IMR-90 (cell line): ENCODE data around the gene TRAPPC14. TPM values are rescaled to one million over a fixed set of nuclear protein-coding genes. Genes with fewer than 3 reads are reported as not detected.

Experiments used
- ATAC-seq: fragments of 200-7000 bp; cut with Tn5 transposase; 2 replicates; pipeline ENCODE4 v1.9.1; 2020; ENCODE audit warnings: low read depth, mild to moderate bottlenecking, moderate library complexity
- BruUV-seq: library from RNA; stranded (reverse); fragments of 400-500 nt; replicated peaks from 2 replicates; lab custom pipeline; 2021; lab: Mats Ljungman, UMichigan
- CTCF ChIA-PET: fragments of 300-600 bp; formaldehyde crosslinking; extraction: SDS; loops from one replicate; lab custom pipeline; 2021; ENCODE audit warnings: antibody characterized with exemption; lab: Yijun Ruan, JAX
- POLR2A ChIA-PET: fragments of 300-600 bp; sonication (Branson Sonifier 250); formaldehyde crosslinking; loops from one replicate; lab custom pipeline; 2022; ENCODE audit warnings: antibody characterized with exemption; ENCODE audit not compliant: unreplicated experiment; lab: Charles Lee
- DNase-seq: peaks from one replicate; pipeline ENCODE4 v3.0.0; 2013
- H2AFZ ChIP-seq: replicated peaks from 2 replicates; pipeline ENCODE3; 2013; ENCODE audit warnings: low read length, mild to moderate bottlenecking; ENCODE audit not compliant: poor library complexity
- H2AK5ac ChIP-seq: 2 replicates; pipeline ENCODE4 v1.6.1; 2013; ENCODE audit warnings: low read depth, low read length, inconsistent platforms
- H2AK9ac ChIP-seq: replicated peaks from 2 replicates; pipeline ENCODE3; 2013; ENCODE audit warnings: mild to moderate bottlenecking, low read depth, low read length, moderate library complexity; ENCODE audit not compliant: poor library complexity
- H2BK120ac ChIP-seq: 2 replicates; pipeline ENCODE4 v1.6.1; 2013; ENCODE audit warnings: low read depth, low read length, inconsistent platforms
- H2BK15ac ChIP-seq: 3 replicates; pipeline ENCODE4 v1.6.1; 2013; ENCODE audit warnings: low read depth, low read length, inconsistent platforms
- H2BK20ac ChIP-seq: 2 replicates; pipeline ENCODE4 v1.6.1; 2013; ENCODE audit warnings: low read depth, mild to moderate bottlenecking, inconsistent platforms, low read length, moderate library complexity
- H2BK5ac ChIP-seq: 2 replicates; pipeline ENCODE4 v1.6.1; 2013; ENCODE audit warnings: mild to moderate bottlenecking, low read depth, low read length, inconsistent platforms; ENCODE audit not compliant: poor library complexity, severe bottlenecking
- H3K14ac ChIP-seq: replicated peaks from 2 replicates; pipeline ENCODE4 v1.6.1; 2013; ENCODE audit warnings: low read depth, low read length, inconsistent platforms
- H3K18ac ChIP-seq: 2 replicates; pipeline ENCODE4 v1.6.1; 2013; ENCODE audit warnings: low read depth, low read length, control low read depth
- H3K23ac ChIP-seq: 2 replicates; pipeline ENCODE4 v1.6.1; 2013; ENCODE audit warnings: low read depth, low read length, inconsistent platforms
- H3K27ac ChIP-seq: 2 replicates; pipeline ENCODE4 v1.5.1; 2013; ENCODE audit warnings: mild to moderate bottlenecking, control low read depth, low read length; ENCODE audit not compliant: insufficient read depth
- H3K27me3 ChIP-seq: 2 replicates; pipeline ENCODE4 v1.6.1; 2013; ENCODE audit warnings: low read length; ENCODE audit not compliant: control insufficient read depth, insufficient read depth
- H3K36me3 ChIP-seq: 2 replicates; pipeline ENCODE4 v1.6.1; 2013; ENCODE audit warnings: low read length, mixed read lengths; ENCODE audit not compliant: control insufficient read depth, insufficient read depth
- H3K4ac ChIP-seq: 2 replicates; pipeline ENCODE4 v1.6.1; 2013; ENCODE audit warnings: low read depth, low read length, inconsistent platforms
- H3K4me1 ChIP-seq: 2 replicates; pipeline ENCODE4 v1.6.1; 2013; ENCODE audit warnings: low read length, mixed read lengths; ENCODE audit not compliant: control insufficient read depth, insufficient read depth
- H3K4me2 ChIP-seq: 2 replicates; pipeline ENCODE4 v1.6.1; 2013; ENCODE audit warnings: low read depth, mild to moderate bottlenecking, control low read depth, low read length, moderate library complexity
- H3K4me3 ChIP-seq: 2 replicates; pipeline ENCODE4 v1.5.1; 2013; ENCODE audit warnings: low read depth, mild to moderate bottlenecking, control low read depth, low read length, moderate library complexity; ENCODE audit not compliant: insufficient read depth
- H3K56ac ChIP-seq: 2 replicates; pipeline ENCODE4 v1.6.1; 2013; ENCODE audit warnings: low read length, inconsistent platforms; ENCODE audit not compliant: insufficient read depth; ENCODE audit errors: extremely low read depth
- H3K79me1 ChIP-seq, 2 experiments: 2 replicates each; pipeline ENCODE4 v1.6.1; 2013; ENCODE audit warnings: low read length in 2 of 2, inconsistent platforms in 1 of 2, low read depth in 1 of 2
- H3K9ac ChIP-seq: 2 replicates; pipeline ENCODE4 v1.6.1; 2013; ENCODE audit warnings: low read depth, low read length, control low read depth
- H3K9me1 ChIP-seq: 2 replicates; pipeline ENCODE4 v1.6.1; 2013; ENCODE audit warnings: low read length, inconsistent platforms; ENCODE audit not compliant: insufficient read depth
- H3K9me3 ChIP-seq: 2 replicates; pipeline ENCODE4 v1.6.1; 2013; ENCODE audit warnings: low read length; ENCODE audit not compliant: control insufficient read depth, insufficient read depth
- H4K20me1 ChIP-seq: 2 replicates; pipeline ENCODE4 v1.6.1; 2013; ENCODE audit warnings: low read length, inconsistent platforms; ENCODE audit not compliant: insufficient read depth
- H4K5ac ChIP-seq: 2 replicates; pipeline ENCODE4 v1.6.1; 2013; ENCODE audit warnings: mild to moderate bottlenecking, low read depth, low read length, control low read depth
- H4K8ac ChIP-seq, 2 experiments: 2 replicates each; pipeline ENCODE4 v1.6.1; 2013; ENCODE audit warnings: low read depth in 2 of 2, low read length in 2 of 2, control low read depth in 1 of 2, inconsistent platforms in 1 of 2
- H4K91ac ChIP-seq: 2 replicates; pipeline ENCODE4 v1.6.1; 2013; ENCODE audit warnings: low read depth, low read length, inconsistent platforms; ENCODE audit not compliant: insufficient read depth
- CEBPB ChIP-seq: IDR thresholded peaks from 2 replicates; pipeline ENCODE4 v1.6.1; 2012; ENCODE audit warnings: low read depth, low read length, improper control_type of control experiment
- CHD1 ChIP-seq: IDR thresholded peaks from 2 replicates; pipeline ENCODE4 v1.6.1; 2012; ENCODE audit warnings: low read depth, low read length, improper control_type of control experiment
- CTCF ChIP-seq: conservative IDR thresholded peaks from 2 replicates; pipeline ENCODE4 v1.5.1; 2012; ENCODE audit warnings: mild to moderate bottlenecking, low read depth, low read length, improper control_type of control experiment
- ELK1 ChIP-seq: fragments of 150-350 bp; IDR thresholded peaks from 2 replicates; pipeline ENCODE4 v1.6.1; 2016; ENCODE audit warnings: low read depth, mild to moderate bottlenecking, low read length, moderate library complexity, borderline replicate concordance
- MAFK ChIP-seq: IDR thresholded peaks from 2 replicates; pipeline ENCODE4 v1.6.1; 2012; ENCODE audit warnings: low read depth, low read length, improper control_type of control experiment
- MAZ ChIP-seq: IDR thresholded peaks from 2 replicates; pipeline ENCODE4 v1.6.1; 2012; ENCODE audit warnings: low read depth, mild to moderate bottlenecking, low read length, improper control_type of control experiment, moderate library complexity, borderline replicate concordance
- NFE2L2 ChIP-seq: fragments of 150-350 bp; IDR thresholded peaks from 2 replicates; pipeline ENCODE4 v1.6.1; 2016; ENCODE audit warnings: low read depth, mild to moderate bottlenecking, low read length
- RAD21 ChIP-seq: IDR thresholded peaks from 2 replicates; pipeline ENCODE4 v1.6.1; 2012; ENCODE audit warnings: low read length, improper control_type of control experiment
- RCOR1 ChIP-seq: IDR thresholded peaks from 2 replicates; pipeline ENCODE4 v1.6.1; 2012; ENCODE audit warnings: mild to moderate bottlenecking, low read length, improper control_type of control experiment; ENCODE audit not compliant: insufficient replicate concordance
- SMC3 ChIP-seq: fragments of 150-350 bp; IDR thresholded peaks from 2 replicates; pipeline ENCODE4 v1.6.1; 2016; ENCODE audit warnings: low read depth, mild to moderate bottlenecking, antibody characterized with exemption, low read length, moderate library complexity
- WGBS, 2 experiments: methylation state at CpG; one replicate each; pipeline versions ENCODE4 v1.1.5 to v1.1.7; 2013; ENCODE audit warnings: missing lambda C conversion rate in 2 of 2; ENCODE audit not compliant: insufficient read length in 1 of 2; ENCODE audit errors: extremely low coverage in 2 of 2; 5-methylcytosine and 5-hydroxymethylcytosine counted together
- dilution Hi-C: fragments of 300-500 bp; cut with HindIII; formaldehyde crosslinking; loops from one replicate; pipeline ENCODE4 v1.14.3; 2018; ENCODE audit warnings: low sequenced_read_pairs; ENCODE audit not compliant: unreplicated experiment
- in situ Hi-C: fragments of 300-500 bp; cut with MboI; formaldehyde crosslinking; loops from 3 replicates; pipeline ENCODE4 v1.14.3; 2019; ENCODE audit warnings: low sequenced_read_pairs, inconsistent platforms, mixed read lengths
- intact Hi-C: fragments of 100-400 bp; cut with micrococcal nuclease; formaldehyde crosslinking; loops from 2 replicates; pipeline ENCODE4 v1.10.0; 2022
- polyA plus RNA-seq, 3 experiments: library from polyadenylated mRNA; depleted of rRNA; stranded (reverse); fragments of >200 nt; gene quantifications; 2 replicates each; pipeline ENCODE4 v1.2.3, GENCODE V29; 2012; ENCODE audit warnings: low replicate concordance in 1 of 3
- total RNA-seq: library from RNA; depleted of rRNA; stranded (reverse); fragments of >200 nt; gene quantifications from 2 replicates; pipeline ENCODE4 v1.2.3, GENCODE V29; 2012

Gene TRAPPC14
- total and polyA plus RNA-seq, 2 of the 4 experiments (the other 2 are of a cell fraction) = 4.5 to 15.9 TPM

GRCh38 chr7:100141555-100141949, 17.0 kb downstream of the TRAPPC14 start:
- no peak overlapping the region for H3K9ac ChIP-seq
- H3K4me3 ChIP-seq = no peak overlapping the region
- CTCF ChIA-PET = interaction anchor here (0.9 kb wide), 1 partner anchor 10 kb away, joined by 3 read pairs; no protein-coding TSS in a partner anchor
- no peak overlapping the region for H2BK15ac ChIP-seq
- no peak overlapping the region for H4K91ac ChIP-seq
- POLR2A ChIA-PET = no interaction called here
- no peak overlapping the region for H2BK120ac ChIP-seq
- ATAC-seq = no peak
- no peaks in the 10 kb centered on the region for H3K27me3 ChIP-seq
- H3K79me1 ChIP-seq = no peaks in the 10 kb centered on the region
- no peak overlapping the region for H3K4ac ChIP-seq
- no peak overlapping the region for H3K23ac ChIP-seq
- no CpG with 5 or more reads among the region's 3 CpGs for WGBS, 2 experiments
- no peaks in the 10 kb centered on the region for H4K20me1 ChIP-seq
- intact Hi-C loops (no loop called here), dilution Hi-C loops (no loop called here), in situ Hi-C loops (no loop called here)
- no peak overlapping the region for H3K56ac ChIP-seq
- no peak overlapping the region for H4K5ac ChIP-seq
- H3K4me1 ChIP-seq = no peaks in the 10 kb centered on the region
- H2AK9ac ChIP-seq = no peak overlapping the region
- no peak overlapping the region for H3K4me2 ChIP-seq
- BruUV-seq = no TSS peak
- H2AFZ ChIP-seq = peak overlapping the region; percentile 33
- H2BK5ac ChIP-seq = no peak overlapping the region
- no peak overlapping the region for H2BK20ac ChIP-seq
- TF ChIP-seq MAFK (no peak), SMC3 (no peak), MAZ (no peak), NFE2L2 (no peak), CTCF (no peak), ELK1 (no peak), CHD1 (no peak), CEBPB (no peak), RAD21 (no peak), RCOR1 (no peak)
- H3K9me1 ChIP-seq = no peaks in the 10 kb centered on the region
- H3K27ac ChIP-seq = no peak overlapping the region
- no peak overlapping the region for H4K8ac ChIP-seq
- H3K18ac ChIP-seq = no peak overlapping the region
- no peaks in the 10 kb centered on the region for H3K36me3 ChIP-seq
- H2AK5ac ChIP-seq = no peak overlapping the region
- DNase-seq = no peak
- H3K14ac ChIP-seq = no peak overlapping the region
- no peaks in the 10 kb centered on the region for H3K9me3 ChIP-seq
